GM13977 (cell line): ENCODE measurements around the gene KEAP1.
"Not testable (repeated sequence)": the region's sequence is repeated elsewhere in the genome, so short reads cannot be mapped to it uniquely, and the experiment has no call there.

ENCODE experiments used
- DNase-seq: peaks from one replicate; pipeline ENCODE4 v3.0.0; 2012; ENCODE audit warnings: low spot score
- in situ Hi-C: fragments of 300-500 bp; cut with MboI; formaldehyde crosslinking; loops from one replicate; pipeline ENCODE4 v1.12.0; 2022; ENCODE audit warnings: low sequenced_read_pairs, low pct_unique_long_range_greater_than_20kb, mixed read lengths, inconsistent platforms; ENCODE audit not compliant: unreplicated experiment
- TF ChIP-seq, protein P1 (sequence below): IDR thresholded peaks from 2 replicates; pipeline ENCODE4 v1.5.1; 2012; ENCODE audit warnings: mild to moderate bottlenecking, control low read depth; ENCODE audit not compliant: insufficient read depth; ENCODE audit errors: extremely low read depth, missing control alignments

KEAP1 gene

DNA sequence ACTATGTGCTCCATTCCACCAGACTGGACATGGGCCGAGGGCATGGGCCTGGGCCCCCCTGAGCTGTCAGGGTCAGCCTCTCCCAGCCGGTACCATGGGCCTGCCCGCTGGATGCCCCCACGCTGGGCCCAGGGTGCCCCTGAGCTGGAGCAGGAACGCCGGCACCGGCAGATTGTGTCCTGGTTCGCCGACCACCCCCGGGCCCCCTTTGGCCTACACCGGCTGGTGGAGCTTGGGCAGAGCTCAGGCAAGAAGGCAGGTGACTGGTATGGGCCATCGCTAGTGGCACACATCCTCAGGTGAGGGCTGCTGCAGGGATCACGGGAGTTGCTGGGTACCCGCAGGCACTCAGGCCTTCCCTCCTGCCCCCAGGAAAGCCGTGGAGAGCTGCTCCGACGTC, 43.7 kb upstream of the KEAP1 start:
- TF ChIP-seq, protein P1, sequence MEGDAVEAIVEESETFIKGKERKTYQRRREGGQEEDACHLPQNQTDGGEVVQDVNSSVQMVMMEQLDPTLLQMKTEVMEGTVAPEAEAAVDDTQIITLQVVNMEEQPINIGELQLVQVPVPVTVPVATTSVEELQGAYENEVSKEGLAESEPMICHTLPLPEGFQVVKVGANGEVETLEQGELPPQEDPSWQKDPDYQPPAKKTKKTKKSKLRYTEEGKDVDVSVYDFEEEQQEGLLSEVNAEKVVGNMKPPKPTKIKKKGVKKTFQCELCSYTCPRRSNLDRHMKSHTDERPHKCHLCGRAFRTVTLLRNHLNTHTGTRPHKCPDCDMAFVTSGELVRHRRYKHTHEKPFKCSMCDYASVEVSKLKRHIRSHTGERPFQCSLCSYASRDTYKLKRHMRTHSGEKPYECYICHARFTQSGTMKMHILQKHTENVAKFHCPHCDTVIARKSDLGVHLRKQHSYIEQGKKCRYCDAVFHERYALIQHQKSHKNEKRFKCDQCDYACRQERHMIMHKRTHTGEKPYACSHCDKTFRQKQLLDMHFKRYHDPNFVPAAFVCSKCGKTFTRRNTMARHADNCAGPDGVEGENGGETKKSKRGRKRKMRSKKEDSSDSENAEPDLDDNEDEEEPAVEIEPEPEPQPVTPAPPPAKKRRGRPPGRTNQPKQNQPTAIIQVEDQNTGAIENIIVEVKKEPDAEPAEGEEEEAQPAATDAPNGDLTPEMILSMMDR = no peak
- peak; percentile 5 for DNase-seq
- in situ Hi-C loops = no loop called here

DNA sequence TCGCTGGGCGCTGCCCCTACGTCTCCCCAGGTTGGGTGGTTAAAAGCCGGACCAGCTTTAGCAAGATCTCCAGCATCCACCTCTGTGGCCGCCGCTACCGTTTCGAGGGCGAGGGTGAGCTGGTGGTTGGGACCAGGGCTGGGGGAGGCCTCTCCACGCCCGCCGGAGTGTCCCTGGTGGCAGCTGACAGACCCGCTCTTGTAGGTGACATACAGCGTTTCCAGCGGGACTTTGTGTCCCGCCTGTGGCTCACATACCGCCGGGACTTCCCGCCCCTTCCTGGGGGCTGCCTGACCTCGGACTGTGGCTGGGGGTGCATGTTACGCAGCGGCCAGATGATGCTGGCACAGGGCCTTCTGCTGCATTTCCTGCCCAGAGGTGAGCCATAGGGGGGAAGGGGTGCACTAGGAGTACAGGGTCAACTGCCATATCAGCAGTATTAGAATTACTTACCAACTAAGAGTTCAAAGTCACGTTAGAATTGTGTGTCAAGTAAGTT, 41.6 kb upstream of the KEAP1 start:
- TF ChIP-seq, protein P1 = no peak
- in situ Hi-C loops = no loop called here
- DNase-seq = peak; percentile 36

DNA sequence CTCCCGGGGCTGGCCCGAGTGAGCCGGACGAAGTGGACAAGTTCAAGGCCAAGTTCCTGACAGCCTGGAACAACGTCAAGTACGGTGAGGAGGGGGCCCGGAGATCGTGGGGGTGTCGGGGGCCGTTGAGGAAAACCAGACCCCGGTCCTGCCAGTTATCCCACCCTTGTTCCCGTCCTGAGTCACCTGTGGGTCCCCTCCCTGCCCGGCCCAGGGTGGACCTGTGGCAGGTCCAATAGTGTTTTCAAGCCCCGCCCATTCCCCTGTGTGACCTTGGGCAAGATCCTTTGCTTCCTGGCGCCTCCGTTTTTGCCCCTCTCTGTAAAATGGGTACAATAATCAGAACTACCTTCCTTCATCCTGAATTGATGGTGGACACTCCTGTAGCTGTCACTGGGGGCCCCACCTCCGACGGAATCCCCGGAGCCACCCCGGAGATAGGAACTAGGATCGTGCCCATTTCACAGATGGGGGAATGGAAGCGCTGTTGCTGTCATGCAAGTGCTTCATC, 41.1 kb upstream of the KEAP1 start:
- in situ Hi-C loops = no loop called here
- peak; percentile 62 for DNase-seq
- TF ChIP-seq, protein P1 = no peak

DNA sequence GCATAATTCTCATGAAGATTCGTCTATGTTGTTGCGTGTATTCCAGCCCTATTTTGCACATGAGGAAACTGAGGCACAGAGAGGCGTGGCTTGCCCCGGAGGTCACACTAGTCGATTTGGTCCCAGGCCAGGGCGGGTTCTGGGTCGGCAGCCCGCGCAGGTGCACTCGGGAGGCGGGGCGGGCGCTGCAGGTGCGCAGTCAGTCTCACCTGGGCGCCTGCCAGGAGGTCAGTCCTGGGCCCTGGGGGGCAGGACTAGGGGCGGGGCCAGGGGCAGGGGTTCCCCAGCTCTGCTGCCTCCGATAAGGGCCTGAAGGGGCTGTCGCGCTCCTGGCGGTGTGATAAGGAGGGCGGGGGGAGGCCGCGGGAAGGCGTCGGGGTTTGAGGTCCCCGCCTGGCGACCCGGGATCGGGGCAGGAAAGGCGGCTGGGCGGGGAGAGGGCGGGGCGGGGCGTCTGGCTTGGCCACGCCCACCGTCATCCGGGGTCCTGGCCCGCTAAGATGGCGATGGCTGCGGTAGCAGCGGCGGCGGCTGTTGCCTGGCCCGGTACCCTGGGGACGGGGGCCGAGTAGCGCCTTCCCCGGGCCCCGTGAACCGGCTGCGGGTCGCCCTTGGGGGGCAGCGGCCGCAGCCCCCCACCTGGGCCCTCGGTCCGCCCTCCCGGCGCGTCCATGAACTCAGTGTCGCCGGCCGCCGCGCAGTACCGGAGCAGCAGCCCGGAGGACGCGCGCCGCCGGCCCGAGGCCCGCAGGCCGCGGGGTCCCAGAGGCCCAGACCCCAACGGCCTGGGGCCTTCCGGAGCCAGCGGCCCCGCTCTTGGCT, 40.5 kb upstream of the KEAP1 start, which contains the start of gene ATG4D:
TSS of gene ATG4D (plus strand) at position 485 of the 822 bp plus-strand sequence. CDS start at position 672, 187 bp downstream.
- peak; percentile 99 for DNase-seq
- TF ChIP-seq, protein P1 = no peak
- in situ Hi-C loops = no loop called here

DNA sequence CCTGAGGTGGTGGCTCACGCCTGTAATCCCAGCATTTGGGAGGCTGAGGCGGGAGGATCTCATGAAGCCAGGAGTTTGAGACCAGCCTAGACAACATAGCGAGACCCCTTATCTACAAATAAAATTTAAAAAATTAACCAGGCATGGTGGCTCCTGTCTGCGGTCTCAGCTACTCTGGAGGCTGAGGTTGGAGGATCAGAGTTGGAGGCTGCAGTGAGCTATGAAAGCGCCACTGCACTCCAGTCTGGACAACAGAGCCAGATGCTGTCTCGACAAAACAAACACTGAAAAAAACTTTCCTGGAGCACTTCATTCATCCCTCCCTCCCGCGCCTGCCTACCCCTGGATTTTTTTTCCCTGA, 39.9 kb upstream of the KEAP1 start:
- no peak for DNase-seq
- TF ChIP-seq, protein P1 = no peak
- in situ Hi-C loops = no loop called here

DNA sequence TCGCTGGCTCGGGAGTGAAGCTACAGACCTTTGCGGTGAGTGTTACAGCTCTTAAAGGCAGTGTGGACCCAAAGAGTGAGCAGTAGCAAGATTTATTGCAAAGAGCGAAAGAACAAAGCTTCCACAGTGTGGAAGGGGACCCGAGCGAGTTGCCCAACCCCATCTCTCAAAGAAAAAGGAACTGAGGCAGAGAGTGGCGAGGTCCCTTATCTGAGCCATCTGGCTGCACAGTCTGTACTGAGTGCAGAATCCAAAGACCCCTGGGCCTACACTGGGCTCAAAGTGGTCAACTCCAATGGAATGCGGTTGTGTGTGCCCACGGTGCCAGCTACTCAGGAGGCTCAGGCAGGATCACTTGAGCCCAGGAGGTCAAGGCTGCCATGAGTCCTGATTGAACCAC, 35.9 kb upstream of the KEAP1 start:
- DNase-seq, in situ Hi-C loops: not testable (repeated sequence)
